ENCODE measurements around the gene CCNT2.

DNA sequence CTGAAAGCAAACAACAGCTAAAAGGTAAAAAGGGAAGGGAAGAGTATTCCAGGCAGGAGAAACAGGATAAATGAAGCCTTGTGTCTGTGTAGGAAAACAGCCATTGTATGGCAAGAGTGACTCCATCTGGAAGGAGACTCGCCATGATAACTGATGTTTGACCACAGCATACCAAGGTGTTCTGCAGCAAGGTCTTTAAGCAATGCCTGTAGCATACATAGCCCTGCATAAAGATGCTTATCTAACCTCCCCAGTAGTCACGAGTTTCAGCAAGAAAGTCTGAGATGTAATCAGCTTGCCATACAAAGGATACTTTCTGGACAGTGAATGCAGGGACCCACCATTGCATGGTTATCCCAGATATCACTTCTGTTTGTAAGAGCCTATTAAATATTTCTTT, 11.9 kb upstream of the CCNT2 start:
- TF ChIP-seq POLR2A (IDR thresholded peaks at IDR 0.05): no peak
- TF ChIP-seq, protein P1, sequence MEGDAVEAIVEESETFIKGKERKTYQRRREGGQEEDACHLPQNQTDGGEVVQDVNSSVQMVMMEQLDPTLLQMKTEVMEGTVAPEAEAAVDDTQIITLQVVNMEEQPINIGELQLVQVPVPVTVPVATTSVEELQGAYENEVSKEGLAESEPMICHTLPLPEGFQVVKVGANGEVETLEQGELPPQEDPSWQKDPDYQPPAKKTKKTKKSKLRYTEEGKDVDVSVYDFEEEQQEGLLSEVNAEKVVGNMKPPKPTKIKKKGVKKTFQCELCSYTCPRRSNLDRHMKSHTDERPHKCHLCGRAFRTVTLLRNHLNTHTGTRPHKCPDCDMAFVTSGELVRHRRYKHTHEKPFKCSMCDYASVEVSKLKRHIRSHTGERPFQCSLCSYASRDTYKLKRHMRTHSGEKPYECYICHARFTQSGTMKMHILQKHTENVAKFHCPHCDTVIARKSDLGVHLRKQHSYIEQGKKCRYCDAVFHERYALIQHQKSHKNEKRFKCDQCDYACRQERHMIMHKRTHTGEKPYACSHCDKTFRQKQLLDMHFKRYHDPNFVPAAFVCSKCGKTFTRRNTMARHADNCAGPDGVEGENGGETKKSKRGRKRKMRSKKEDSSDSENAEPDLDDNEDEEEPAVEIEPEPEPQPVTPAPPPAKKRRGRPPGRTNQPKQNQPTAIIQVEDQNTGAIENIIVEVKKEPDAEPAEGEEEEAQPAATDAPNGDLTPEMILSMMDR (IDR thresholded peaks at IDR 0.05): no peak

All from Peyer's patch (tissue), 4 donors.